Measurements from ENCODE around the gene KRTAP9-8. TPM values are rescaled to one million over a fixed set of nuclear protein-coding genes. Genes with fewer than 3 reads are reported as not detected.

Gene KRTAP9-8
- total and polyA plus RNA-seq, 2 of the 4 experiments (the other 2 are of a cell fraction), result not detected

- no peak overlapping the region for H2BK120ac ChIP-seq (ENCODE audit: low read depth, low read length)
- no peaks in the 10 kb centered on the region for H3K9me3 ChIP-seq (ENCODE audit: control insufficient read depth, insufficient read depth, low read length)
- no TSS peak for BruUV-seq (replicated peaks)
- H2AFZ ChIP-seq (replicated peaks; ENCODE audit: low read length, poor library complexity), result no peak overlapping the region
- H3K4ac ChIP-seq (ENCODE audit: low read depth, low read length), result no peak overlapping the region
- H2AK9ac ChIP-seq (replicated peaks; ENCODE audit: low read depth, low read length, poor library complexity), result no peak overlapping the region
- in situ Hi-C loops (cut with MboI; ENCODE audit: low sequenced_read_pairs) (no loop called here), dilution Hi-C loops (cut with HindIII; ENCODE audit: low sequenced_read_pairs, unreplicated experiment) (no loop called here), intact Hi-C loops (cut with micrococcal nuclease) (no loop called here)
- H4K5ac ChIP-seq (ENCODE audit: low read depth, low read length), result no peak overlapping the region
- ATAC-seq (ENCODE audit: low read depth) (no peak), DNase-seq (no peak)
- no peak overlapping the region for H3K18ac ChIP-seq (ENCODE audit: low read depth, low read length)
- no peaks in the 10 kb centered on the region for H3K9me1 ChIP-seq (ENCODE audit: insufficient read depth, low read length)
- peaks cover 9% of the 10 kb centered on the region for H3K27me3 ChIP-seq (ENCODE audit: control insufficient read depth, insufficient read depth, low read length)
- H4K8ac ChIP-seq (ENCODE audit: low read depth in 2 of 2, low read length in 2 of 2), result no peak overlapping the region
- no peaks in the 10 kb centered on the region for H4K20me1 ChIP-seq (ENCODE audit: insufficient read depth, low read length)
- no peak overlapping the region for H2BK20ac ChIP-seq (ENCODE audit: low read depth, low read length)
- no CpG with 5 or more reads among the region's 2 CpGs for WGBS, 2 experiments (ENCODE audit: extremely low coverage in 2 of 2, insufficient read length in 1 of 2)
- no peak overlapping the region for H3K23ac ChIP-seq (ENCODE audit: low read depth, low read length)
- H3K4me3 ChIP-seq (ENCODE audit: insufficient read depth, low read depth, low read length), result no peak overlapping the region
- ChIA-PET CTCF (no interaction called here), POLR2A (ENCODE audit: unreplicated experiment) (no interaction called here)
- TF ChIP-seq POLR2A (IDR thresholded peaks at IDR 0.05; ENCODE audit: low read depth, low read length) (no peak), NFE2L2 (IDR thresholded peaks at IDR 0.05; ENCODE audit: low read depth, low read length) (no peak), RCOR1 (IDR thresholded peaks at IDR 0.05; ENCODE audit: insufficient replicate concordance, low read length) (no peak), RAD21 (IDR thresholded peaks at IDR 0.05; ENCODE audit: low read length) (no peak), CHD1 (IDR thresholded peaks at IDR 0.05; ENCODE audit: low read depth, low read length) (no peak), RFX5 (IDR thresholded peaks at IDR 0.05; ENCODE audit: low read depth, low read length) (no peak), BHLHE40 (IDR thresholded peaks at IDR 0.05; ENCODE audit: low read depth, low read length) (no peak), USF2 (IDR thresholded peaks at IDR 0.05; ENCODE audit: low read depth, low read length) (no peak), MAFK (IDR thresholded peaks at IDR 0.05; ENCODE audit: low read depth, low read length) (no peak), SMC3 (IDR thresholded peaks at IDR 0.05; ENCODE audit: low read depth, low read length) (no peak), ELK1 (IDR thresholded peaks at IDR 0.05; ENCODE audit: borderline replicate concordance, low read depth, low read length) (no peak), CTCF (conservative IDR thresholded peaks at IDR 0.05; ENCODE audit: low read depth, low read length) (no peak)
- H2BK15ac ChIP-seq (ENCODE audit: low read depth, low read length), result no peak overlapping the region
- no peak overlapping the region for H3K9ac ChIP-seq (ENCODE audit: low read depth, low read length)
- H4K91ac ChIP-seq (ENCODE audit: insufficient read depth, low read depth, low read length), result no peak overlapping the region
- H3K4me1 ChIP-seq (ENCODE audit: control insufficient read depth, insufficient read depth, low read length), result no peaks in the 10 kb centered on the region
- H3K27ac ChIP-seq (ENCODE audit: insufficient read depth, low read length), result no peak overlapping the region
- no peak overlapping the region for H2AK5ac ChIP-seq (ENCODE audit: low read depth, low read length)
- no peak overlapping the region for H3K56ac ChIP-seq (ENCODE audit: extremely low read depth, insufficient read depth, low read length)
- no peaks in the 10 kb centered on the region for H3K79me1 ChIP-seq (ENCODE audit: low read depth in 1 of 2, low read length in 2 of 2)
- H3K14ac ChIP-seq (replicated peaks; ENCODE audit: low read depth, low read length), result no peak overlapping the region
- H3K36me3 ChIP-seq (ENCODE audit: control insufficient read depth, insufficient read depth, low read length), result no peaks in the 10 kb centered on the region
- no peak overlapping the region for H2BK5ac ChIP-seq (ENCODE audit: low read depth, low read length, poor library complexity, severe bottlenecking)
- H3K4me2 ChIP-seq (ENCODE audit: low read depth, low read length), result no peak overlapping the region
Observed at GRCh38 chr17:41263212-41263611, 25.4 kb downstream of the KRTAP9-8 start.
